NCI-H524 treated with DMSO at 0.1 percent for 48 hours (cell line): ENCODE data around the gene ZHX3.

Experiments
- DNase-seq: peaks from one replicate; lab custom pipeline; 2025; lab: John Stamatoyannopoulos, UW

The ZHX3 gene

DNA sequence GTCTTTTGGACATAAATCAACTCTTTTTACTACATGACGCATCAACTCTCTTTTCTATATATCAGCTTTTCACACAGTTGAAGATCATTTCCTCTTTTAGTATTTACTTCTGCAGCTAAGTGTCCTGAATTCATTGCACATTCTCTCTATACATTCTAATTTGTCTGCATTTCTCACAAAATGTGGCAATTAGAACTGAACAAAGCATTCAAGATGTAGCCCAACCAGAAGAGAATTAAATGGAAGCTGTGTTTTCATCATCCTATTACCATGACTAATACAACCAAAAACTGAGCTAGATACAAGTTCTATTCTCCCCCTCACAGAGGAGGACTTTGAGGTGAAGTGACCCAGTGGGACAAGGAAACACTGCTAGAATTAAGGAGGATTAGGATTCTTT is 93.2 kb downstream of the ZHX3 start:
- no peak for DNase-seq

DNA sequence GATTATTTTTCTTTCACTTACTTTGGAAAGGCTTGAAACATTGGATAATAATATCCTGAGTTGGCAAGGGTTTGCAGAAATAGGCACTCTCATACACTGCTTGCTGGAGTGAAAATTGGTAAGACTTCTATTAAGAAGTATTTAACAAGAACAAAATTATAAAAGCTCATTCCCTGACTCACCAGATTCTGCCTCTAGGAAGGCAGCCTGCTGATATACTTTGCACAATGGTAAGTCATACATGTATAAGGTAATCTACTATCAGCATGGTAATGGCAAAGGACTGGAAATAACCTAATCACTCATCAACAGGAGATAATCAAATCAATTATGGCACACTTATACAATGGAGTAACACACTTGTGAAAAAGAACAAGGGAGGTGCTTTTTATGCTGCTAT is 94.4 kb downstream of the ZHX3 start:
- no peak for DNase-seq

DNA sequence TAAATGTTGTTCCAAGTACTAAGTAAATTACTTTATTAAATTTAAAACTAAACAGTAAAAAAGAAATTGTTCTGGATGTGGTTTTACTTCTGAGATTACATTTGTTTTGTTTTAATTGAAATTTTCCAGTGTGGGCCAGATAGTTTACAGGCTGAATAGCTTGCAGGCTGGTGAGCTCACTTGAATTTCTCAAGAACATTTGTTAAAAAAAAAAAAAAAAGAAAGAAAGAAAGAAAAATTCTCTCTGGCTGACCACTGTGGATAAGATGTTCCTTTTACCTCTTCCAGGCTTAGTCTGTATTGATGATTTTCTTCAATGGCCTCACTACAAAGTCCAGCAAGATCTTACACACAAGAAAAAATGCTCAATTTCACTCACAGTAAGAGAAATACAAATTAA is 94.8 kb downstream of the ZHX3 start:
- DNase-seq, result no peak

DNA sequence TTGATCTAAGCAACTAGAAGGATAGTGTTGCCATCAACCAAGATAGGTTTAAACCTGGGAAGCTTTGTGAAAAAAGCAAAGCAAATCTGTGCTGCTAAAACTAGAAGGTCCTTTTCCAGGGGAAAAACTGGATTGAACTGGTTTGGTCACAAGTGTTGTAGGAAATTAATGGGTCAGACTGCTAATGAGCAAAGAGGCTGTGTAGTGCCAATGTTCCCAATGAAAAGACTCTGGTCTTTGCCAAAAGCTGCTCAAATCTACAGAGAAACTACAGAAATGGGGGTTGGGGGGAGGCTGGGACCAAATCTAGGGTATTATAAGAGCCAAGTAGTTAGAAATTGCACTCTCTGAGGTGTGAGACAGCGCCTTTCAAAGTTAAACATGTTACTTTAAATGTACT is 95.2 kb downstream of the ZHX3 start:
- DNase-seq, result no peak

DNA sequence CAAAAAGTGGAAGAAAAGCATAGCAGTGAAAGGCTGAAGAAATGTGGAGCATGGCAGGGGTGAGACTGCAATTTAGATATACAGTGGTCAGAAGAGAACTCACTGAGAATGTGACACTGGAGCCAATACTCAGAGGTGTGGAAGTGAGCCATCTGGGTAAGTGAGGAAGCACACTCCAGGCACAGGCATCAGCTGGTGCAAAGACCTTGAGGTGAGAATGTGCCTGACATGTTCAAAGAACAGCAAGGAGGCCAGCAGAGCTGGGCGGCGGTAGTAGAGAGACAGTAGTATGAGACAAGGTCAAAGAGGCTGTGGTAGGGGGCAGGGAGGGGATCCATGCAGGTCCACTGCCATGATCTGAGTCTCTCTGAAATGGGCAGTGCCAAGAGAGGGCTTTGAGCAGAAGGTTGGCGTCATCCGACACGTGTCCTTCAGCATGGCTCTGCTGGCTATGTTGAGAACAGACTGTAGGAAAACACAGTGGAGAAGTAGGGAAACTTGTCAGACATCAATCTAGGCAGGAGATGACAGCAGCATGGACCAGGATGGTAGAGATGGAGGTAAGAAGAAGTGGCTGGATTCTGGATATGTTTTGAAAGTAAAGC is 95.8 kb downstream of the ZHX3 start:
- DNase-seq, result no peak

DNA sequence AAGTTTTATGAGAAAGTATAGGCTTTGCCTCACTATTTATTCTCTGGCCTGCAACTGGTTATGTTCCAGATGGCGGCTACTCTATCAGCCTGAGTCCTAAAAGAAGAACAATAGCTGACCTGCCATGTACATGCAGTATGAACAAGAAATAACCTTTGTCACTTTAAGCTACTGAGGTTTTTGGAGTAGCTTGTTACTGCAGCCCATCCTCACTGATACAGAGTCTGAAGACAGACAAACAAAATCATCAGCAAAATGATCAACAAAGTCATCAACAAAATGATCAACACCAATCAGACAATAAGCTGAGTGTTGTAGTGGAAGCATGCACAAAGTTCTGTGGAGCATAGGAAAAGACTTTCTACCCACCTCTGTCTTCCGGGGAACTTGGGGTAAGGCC is 97.7 kb downstream of the ZHX3 start:
- no peak for DNase-seq

DNA sequence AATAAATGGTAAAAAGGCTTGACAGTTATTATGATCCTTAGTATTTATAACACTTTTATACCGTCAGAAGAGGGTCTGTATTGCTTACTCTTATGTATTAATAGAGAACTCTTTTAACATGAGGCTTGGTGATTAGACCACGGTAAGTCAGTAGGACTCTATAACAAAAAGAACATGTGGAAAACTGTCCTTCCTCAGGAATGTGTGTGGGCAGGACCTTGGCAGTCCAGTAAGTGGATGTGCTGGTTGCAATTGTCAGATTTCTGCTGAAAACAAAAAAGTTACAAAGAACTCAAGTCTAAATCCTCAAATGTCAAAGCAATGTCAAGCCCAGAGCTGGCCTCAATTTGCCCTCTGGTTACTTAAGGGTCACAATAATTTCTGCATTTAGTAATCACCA is 99.1 kb downstream of the ZHX3 start:
- DNase-seq, result no peak

DNA sequence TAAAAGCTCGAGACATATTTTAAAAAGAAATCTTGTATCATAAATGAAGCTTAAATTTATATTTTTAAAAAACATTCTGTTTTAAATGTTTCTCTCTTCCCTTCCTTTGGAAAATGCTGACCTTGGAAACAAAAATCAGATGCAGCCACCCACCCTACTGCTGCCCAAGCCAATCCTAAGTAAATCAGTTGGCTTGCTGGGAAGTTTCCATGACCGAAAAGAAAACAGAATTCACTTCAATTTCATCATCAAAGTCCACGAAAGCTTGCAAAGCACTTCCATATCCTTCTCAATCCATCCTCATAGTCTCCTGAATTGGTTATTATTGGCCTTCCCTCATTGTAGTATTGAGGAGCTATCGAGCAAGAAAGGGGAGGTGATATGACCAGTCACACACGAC is 100.1 kb downstream of the ZHX3 start:
- no peak for DNase-seq

DNA sequence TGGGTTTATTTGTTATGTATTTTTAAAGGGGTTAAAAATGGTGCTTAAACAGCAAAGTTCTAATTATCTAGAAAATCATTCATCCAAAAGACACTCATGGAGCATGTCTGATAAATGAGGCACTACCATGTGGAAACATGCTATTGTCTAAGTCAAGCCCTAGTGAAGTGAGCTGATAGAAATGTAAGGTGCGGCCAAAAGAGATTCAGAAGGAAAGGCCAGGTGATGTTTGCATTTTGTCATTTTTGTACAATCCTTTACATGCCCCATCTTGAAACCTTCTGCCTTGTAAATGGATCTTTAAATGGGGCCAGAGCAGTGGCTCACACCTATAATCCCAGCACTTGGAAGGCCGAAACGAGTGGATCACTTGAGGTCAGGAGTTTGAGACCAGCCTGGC is 102.9 kb downstream of the ZHX3 start:
- DNase-seq, result no peak

DNA sequence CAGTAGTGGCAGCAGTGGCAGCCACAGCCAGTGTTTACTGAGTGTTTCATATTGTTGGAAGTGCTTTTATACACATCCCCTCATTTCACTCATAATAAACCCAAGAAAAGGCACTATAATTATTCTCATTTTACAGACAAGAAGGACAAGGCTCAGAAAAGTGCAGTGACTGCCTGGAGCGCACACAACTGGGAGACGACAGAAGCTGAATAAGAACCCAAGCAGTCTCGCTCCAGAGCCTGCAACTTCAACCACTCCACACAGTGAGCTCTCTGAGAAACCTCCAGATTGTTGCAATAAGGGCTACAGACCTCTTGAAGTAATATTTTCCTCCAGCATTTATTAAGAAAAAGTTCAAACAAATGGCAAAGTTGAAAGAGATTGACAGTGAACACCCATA is 103.3 kb downstream of the ZHX3 start:
- no peak for DNase-seq

DNA sequence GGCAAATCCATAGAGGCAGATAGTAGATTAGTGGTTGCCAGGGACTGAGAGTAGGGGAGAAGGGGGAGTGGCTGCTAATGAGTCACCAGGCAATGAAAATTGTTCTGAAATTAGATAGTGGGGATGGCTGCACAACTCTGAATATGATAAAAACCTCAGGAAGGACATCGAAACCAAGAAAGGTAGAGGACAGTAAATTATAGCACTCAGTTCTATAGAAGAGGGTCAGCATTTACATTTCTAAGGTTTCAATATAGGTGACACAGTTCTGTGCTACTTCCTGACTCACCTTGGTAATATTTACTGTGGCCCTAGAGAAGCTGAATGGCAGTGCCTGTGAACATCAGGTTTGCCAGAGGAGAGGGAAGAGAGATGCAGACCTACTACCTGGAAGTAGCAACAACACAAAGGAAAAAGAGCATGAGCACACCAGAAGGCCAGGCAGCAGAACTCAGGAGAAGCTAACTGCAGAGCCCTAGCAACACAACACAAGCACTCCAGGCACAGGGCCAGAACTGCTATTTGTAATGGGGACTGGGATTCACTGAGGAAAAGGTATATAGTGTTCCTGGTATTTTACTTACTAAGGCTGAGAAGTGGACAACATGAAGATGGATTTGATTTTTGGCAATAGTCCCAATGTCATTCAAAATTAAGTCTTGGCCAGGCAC is 104.2 kb downstream of the ZHX3 start:
- DNase-seq, result no peak

DNA sequence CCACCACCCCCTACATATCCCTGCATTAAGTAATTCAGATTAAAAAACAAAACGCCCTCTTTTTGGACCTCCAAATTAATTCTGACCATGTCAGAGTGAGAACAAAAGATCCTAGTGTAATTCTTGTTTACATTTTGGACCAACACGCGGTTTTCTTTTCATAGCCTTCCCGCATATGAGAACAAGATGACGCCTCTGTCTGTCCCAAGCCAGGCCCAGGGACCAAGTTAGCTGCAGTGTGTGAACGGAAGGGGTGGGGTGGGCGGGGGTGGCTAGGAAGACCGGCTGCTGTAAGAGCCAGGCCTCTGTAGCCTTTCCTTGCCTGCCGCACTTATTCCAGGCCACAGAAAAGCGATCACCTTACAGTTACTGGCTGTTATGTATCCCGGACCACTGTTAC is 112.2 kb downstream of the ZHX3 start:
- no peak for DNase-seq

DNA sequence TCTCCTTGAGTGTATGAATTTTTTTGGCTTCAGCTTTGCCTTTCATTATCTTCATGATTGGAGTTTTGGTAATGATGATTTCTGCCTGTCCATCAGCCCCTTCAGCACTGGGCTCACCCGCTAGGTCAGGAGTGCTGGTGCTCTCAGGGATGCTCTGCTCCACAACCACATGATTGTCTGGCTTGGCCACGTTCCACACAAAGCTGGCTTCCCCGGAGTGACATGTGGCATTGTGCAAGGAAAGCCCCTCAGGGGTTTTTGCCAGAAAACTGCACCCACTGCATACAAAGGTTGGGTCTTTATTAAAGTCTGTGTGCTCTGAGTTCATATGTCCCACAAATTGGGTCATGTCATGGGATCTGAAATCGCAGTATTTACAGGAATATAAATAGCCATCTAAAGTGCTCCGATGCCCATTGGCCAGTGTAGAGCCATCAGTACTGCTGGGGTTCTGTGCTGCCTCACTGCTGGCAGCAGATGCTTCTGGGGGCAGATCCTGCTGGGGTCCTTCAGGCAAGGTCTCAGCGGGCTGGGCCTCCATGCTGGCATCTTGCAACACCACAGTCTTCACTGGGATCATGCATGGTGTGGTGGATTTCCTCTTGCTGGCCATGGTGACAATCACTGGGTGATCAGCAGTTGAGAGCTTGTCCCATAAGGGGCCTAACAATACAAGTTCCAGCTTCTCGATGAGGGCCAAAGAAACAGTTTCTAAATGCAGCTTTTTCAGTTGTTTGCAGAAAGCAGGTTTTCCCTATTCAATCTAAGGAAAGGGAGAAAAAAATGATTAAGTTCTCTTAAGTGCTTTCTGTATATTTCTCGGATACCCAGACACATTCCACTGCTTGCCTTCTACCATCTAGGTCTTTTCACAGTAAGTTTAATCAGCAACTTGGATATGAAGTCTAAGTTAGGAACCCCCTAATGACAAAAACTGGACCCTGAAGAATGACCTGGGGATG is 112.9 kb downstream of the ZHX3 start:
- DNase-seq, result no peak

DNA sequence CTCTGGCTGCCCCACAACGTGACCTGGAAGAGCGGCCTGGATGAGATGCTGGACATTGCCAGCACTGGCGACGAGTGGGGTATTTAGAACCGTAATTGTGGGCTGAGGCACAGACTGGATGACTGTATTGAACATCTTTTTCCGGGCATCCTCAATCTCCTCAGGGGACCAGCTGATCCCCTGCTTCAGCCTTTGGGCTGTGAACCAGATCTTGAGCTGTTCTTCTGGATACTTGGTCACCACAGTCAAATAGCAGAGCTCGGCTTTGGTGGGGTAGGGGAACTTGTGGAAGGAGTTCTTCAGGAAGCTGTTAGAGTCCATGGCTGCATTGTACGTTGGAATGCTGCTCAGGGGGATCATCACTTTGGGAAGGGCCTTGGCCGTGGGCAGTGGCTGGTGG is 113.9 kb downstream of the ZHX3 start:
- DNase-seq, result no peak

DNA sequence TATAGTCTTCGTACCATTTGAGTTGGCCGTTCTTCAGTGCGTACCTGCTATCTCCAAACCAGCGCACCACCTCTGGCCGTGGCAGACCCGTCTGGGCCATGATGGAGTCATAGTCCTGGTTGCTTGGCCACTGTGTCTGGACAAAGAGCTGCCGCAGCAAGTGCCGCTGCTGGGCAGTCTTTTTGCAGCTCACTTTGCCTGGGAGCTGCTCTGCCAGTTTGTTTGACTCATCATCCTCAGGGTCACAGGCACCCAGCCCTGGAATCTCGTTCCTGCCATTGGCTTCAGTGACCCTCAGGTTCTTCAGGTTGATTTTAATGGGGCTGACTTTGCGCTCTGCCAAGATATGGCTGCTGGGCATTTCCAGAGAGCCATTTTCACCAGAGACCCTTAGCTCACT is 115.1 kb downstream of the ZHX3 start:
- no peak for DNase-seq

DNA sequence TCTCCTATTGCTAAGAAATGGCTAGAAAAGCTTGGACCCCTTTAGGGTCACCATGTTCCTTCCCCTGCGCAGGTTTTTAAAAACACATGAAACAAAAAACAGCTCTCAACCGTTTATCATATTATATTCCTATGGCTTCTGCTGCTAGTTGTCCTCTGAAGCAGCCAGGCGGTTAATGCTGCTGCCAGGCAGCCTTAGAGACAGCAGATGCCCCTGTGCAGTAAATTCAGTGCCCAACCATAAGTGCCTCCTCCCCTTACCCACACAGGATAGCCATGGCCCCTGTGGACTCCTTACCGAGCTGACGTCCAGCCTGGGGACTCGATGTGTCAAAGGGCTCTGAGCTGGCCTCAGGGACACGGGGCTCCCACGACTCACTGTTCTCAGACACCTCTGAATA is 115.8 kb downstream of the ZHX3 start:
- no peak for DNase-seq

DNA sequence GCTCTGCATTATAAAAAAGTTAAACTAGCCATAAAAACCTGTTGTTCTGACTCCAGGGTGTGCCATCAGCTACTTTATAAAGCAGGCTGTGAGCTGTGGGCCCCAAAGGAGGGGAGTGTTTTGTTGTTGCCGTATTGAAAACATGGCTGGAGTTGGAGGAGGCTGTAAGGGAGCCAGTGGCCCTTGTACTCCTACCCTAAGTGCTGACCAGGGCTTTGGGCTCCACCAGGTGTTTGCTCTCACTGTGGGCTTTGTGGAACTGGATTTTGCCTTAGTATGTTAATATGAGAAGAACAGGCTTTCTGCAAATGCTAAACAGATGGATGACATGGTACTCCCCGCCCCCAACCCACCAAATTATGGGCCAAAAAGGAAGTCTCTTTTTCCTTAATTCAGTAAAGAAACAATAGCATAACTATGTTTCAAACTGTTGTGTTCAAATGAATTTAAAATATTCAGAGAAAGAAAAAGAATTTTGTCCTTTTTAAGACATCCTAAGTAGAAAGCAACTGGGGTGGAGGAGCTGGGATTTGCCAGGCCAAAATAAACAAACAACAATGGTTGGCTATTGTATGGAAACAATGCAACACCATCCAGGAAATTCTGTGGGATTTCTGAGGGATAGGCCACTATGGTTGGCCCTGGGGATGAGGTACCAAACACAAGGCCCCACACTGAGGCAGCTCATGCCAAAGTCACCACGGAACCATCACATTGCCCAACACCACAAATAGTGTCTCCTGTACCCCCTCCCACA is 116.9 kb downstream of the ZHX3 start:
- no peak for DNase-seq

DNA sequence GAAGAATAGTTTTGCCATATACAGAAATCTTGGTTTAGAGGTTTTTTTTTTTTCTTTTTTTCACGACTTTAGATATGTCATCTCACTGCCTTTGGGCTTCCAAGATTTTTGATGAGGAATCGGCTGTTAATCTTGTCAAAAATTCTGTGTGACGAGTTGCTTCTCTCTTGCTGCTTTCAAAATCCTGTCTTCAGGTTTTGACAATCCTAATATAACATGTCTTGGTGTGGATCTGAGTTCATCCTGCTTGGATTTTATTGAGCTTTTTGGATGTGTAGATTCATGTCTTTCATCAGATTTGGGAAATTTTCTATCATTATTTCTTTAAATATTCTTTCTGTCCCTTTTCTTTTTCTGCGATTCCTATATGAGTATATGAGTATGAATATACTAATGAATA is 119.1 kb downstream of the ZHX3 start:
- no peak for DNase-seq

DNA sequence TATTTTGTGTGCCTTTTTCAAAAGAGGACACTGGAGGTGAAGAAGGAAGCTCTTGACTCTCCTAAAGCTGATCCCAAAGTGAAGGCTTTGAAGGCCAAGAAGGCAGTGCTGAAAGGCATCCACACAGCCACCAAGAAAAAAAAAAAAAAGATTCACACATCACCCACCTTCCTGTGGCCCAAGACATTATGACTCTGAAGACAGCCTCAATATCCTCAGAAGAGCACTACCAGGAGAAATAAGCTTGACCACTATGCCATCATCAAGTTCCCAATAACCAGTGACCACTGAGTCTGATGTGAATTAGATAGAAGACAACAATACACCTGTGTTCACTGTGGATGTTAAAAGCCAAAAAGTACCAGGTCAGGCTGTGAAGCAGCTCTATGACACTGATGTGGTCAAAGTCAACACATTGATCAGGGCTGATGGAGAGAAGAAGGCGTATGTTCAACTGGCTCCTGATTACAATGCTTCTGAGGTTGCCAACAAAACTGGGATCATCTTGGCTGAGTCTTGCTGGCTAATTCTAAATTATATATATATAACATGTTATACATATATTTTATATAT is 120.8 kb downstream of the ZHX3 start:
- DNase-seq, result no peak

DNA sequence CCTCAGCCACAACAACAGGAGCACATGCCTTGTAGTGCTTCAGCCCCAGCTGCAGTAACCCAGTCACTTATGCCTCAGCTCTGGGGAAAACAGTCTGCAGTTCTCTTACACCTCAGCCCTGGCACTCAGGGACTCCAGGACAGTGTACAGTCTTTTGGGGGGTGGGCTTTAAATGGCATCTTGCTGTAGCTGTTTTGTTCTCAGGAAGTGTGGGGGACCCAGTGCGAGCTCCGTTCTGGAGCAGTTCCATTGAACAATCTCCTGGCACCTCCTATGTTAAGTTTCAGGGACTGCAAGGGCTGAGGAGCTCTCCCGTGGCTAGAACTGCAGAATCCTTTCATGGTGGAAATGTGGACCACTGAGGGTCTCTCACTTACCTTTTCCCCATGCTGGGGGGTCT is 125.0 kb downstream of the ZHX3 start:
- DNase-seq, result no peak

DNA sequence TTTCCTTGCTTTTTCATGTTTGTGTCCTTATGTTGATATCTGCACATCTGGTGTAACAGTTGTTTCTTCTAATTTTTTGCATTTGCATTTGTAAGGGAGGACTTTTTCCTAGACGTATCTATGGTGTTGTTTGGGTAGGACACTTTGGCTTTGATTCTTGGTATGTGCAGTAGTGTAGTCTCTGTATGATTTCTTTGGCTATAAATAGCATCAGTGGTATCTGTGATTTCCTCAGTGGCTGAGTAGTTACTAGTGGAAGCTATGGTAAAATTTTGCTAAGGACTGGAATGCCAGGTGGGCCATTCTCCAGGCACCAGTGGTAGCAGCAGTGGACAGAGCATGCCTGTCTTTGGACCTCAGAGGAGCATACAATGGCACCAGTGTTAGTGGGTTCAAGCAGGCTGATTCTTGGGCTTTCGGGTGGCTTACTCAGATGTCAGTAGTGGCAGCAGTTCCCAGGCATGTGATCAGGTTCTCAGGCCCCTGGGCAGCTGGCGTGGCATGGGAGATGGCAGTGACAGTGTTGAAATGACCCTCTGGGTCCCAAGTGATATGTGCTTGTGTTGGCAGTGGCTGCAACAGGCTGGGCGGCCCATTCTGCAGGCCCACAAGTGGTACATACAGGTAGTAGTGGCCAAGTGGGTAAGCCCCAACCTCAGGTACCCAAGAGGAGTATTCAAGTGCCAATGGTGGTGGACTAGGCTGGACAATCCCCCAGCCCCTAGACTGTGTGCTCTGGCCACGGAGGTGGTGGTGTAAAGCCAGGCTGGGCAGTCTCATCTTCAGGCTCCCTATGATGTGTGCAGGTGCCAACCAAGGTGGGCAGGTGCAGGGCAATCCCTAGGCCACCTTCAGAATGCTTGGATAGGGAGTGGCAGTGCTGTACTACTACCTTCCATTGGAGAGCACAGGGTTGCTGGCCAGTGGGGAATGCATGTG is 125.7 kb downstream of the ZHX3 start:
- DNase-seq, result no peak
